ENCODE results near the gene SLC31A1.

The SLC31A1 gene

DNA sequence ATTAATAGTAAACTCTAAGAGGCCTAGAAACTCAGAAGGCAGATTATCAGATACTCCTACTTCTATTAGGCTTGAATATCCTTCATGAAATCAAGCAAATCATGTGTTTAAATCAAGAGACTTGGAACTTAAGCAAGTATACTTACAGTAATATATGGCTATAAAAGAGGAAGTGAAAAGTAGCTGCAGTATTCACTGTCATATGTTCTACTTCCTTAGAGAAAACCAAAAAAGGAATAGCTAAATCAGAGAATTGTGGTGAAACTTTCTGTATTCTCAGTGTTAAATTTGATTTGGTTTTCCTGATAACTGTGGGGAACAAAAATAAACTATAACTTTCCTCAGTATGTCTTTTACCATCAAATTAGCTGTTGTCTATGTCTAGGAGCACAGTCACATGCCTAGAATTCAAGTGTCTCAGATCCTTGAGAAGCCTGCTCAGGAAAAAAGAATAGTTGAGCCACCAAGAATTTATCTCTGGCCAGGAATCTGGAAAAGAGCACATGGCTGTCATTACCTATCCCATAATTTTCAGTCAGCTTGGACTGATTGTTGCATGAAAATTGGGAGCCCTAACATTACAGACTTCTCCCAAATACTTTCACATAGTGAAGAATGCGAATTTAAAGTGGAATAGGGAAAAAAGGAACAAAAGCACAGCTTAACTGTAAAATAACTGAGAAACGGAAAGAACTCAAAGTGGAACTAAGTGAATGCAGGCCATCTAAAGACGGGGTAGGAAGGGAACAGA is 2.0 kb upstream of the SLC31A1 start:
- DNase-seq (ENCODE audit: low read depth): no peak
- TF ChIP-seq, protein P1, sequence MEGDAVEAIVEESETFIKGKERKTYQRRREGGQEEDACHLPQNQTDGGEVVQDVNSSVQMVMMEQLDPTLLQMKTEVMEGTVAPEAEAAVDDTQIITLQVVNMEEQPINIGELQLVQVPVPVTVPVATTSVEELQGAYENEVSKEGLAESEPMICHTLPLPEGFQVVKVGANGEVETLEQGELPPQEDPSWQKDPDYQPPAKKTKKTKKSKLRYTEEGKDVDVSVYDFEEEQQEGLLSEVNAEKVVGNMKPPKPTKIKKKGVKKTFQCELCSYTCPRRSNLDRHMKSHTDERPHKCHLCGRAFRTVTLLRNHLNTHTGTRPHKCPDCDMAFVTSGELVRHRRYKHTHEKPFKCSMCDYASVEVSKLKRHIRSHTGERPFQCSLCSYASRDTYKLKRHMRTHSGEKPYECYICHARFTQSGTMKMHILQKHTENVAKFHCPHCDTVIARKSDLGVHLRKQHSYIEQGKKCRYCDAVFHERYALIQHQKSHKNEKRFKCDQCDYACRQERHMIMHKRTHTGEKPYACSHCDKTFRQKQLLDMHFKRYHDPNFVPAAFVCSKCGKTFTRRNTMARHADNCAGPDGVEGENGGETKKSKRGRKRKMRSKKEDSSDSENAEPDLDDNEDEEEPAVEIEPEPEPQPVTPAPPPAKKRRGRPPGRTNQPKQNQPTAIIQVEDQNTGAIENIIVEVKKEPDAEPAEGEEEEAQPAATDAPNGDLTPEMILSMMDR (conservative IDR thresholded peaks at IDR 0.05; ENCODE audit: low read depth, low read length): no peak
- no peak overlapping the region for H3K4me3 ChIP-seq (ENCODE audit: low read depth, low read length)

DNA sequence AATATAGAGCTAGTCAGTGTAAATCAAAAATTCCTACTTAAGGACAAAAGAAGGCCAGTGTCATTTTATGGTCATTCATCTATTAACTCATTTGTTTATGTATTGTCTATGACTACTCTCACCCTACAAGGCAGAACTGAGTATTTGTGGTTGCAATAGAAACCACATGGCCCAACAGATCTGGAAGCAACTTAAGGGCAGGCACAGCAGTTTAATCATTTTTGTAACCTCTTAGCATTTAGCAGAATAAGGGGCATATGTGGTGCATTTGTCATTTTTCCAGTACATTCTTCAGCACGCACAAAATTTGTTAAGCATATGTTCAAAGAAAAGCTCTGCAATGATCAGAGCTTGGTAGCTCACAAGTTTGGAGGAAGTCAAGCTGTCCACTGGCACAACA is 1.4 kb upstream of the SLC31A1 start:
- DNase-seq (ENCODE audit: low read depth): peak; percentile 62
- TF ChIP-seq, protein P1 (conservative IDR thresholded peaks at IDR 0.05; ENCODE audit: low read depth, low read length): no peak
- peak overlapping the region; percentile 95 for H3K4me3 ChIP-seq (ENCODE audit: low read depth, low read length)

DNA sequence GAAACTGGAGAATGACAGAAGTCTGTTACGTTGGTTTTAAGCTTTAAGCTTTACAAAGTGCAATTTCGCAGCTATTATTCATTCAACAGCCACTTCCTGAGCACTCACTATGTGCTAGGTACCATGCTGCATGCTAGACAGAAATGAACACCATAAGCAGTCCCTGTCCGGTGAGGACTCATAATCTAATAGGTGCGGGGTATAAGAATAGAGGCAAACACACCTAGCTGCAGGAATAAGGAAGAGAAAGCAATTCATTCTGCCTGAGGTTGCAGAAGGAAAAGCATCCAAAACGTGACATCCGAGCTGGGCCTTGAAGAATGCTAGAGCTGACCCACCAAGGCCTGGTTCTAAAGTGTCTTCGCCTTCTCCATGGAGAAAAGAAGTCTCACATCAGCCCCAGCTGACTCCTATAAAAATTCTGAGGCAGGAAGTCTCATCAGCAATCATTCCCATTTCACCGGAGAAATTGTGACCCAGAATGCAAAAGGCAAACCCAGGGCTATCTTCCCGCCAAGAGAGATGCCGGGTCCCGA is 809 bp upstream of the SLC31A1 start:
- H3K4me3 ChIP-seq (ENCODE audit: low read depth, low read length): peak overlapping the region; percentile 95
- TF ChIP-seq, protein P1 (conservative IDR thresholded peaks at IDR 0.05; ENCODE audit: low read depth, low read length): no peak
- peak; percentile 25 for DNase-seq (ENCODE audit: low read depth)

DNA sequence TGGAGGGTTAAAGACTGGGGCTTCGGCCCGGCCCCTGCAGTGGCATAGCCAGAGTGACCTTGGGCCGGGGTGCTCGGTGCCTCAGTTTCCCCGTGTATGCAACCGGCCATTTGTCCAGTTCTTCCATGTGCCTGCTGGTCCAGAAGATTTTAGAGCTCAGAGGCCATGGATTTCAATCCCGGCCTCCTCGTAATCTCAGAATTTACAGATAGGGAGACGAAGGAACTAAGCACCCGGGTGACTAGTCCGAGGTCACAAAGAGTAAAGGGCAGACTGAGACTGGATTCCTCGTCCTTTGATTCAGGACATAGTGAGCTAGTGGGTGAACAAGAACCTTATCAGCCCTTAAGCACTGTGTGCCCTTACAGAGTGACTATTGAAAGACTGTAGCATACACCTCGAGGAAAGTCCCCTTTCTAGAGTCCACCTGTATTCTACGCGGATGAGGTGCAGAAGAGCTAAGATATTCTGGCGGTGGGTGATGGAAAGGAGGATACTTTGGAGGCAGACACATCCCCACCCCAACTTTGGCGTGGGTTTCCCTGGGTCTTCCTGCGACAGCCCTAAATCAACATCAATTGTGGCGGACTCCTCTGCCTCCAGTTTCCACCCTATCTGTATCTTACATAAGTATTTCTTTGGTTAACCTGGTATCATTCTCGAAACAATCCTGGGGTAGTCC is 597 bp downstream of the SLC31A1 start:
- H3K4me3 ChIP-seq (ENCODE audit: low read depth, low read length): peak overlapping the region; percentile 93
- DNase-seq (ENCODE audit: low read depth): no peak
- TF ChIP-seq, protein P1 (conservative IDR thresholded peaks at IDR 0.05; ENCODE audit: low read depth, low read length): no peak

DNA sequence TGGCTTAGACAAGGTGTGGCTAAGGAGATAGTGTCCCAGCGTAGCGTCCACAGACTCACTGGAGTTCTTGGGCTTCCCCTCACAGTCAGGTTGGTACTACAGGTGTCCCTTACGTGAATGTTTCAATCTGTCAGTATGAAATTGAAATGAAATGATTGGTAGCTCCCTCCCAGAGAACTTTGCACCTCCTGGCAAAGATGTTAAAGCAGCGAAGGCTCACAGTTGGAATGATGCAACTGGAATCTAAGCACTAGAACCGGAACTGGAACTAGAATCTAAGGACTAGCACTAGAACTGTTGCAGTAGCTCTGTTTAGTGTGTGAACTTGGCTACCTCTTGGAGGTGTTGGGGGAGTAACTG is 1.1 kb downstream of the SLC31A1 start:
- DNase-seq (ENCODE audit: low read depth): peak; percentile 59
- TF ChIP-seq, protein P1 (conservative IDR thresholded peaks at IDR 0.05; ENCODE audit: low read depth, low read length): no peak
- H3K4me3 ChIP-seq (ENCODE audit: low read depth, low read length): peak overlapping the region; percentile 93

DNA sequence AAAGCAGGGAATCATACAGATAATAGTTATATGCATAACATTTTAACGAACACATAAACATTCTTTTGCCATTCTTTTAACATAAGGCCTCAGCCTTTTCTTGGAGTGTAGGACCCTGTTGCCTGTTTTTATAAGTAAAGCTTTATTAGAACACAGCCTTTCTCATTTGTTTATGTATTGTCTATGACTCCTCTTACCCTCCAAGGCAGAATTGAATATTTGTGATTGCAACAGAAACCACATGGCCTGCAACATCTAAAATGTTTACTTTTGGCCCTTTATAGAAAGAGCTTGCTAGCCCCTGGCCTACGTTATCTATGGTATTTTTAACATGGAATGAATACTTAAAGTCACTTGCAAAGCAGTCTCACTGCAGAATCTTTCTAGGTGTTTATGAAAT is 2.6 kb downstream of the SLC31A1 start:
- DNase-seq (ENCODE audit: low read depth): peak; percentile 91
- TF ChIP-seq, protein P1 (conservative IDR thresholded peaks at IDR 0.05; ENCODE audit: low read depth, low read length): no peak
- H3K4me3 ChIP-seq (ENCODE audit: low read depth, low read length): no peak overlapping the region
